NCI-H2171 (cell line): ENCODE results near the gene PARD6B.
"Not testable (repeated sequence)": the region's sequence is repeated elsewhere in the genome, so short reads cannot be mapped to it uniquely, and the experiment has no call there.

ENCODE experiments used
- DNase-seq: peaks from one replicate; lab custom pipeline; 2025; lab: John Stamatoyannopoulos, UW

Gene PARD6B

DNA sequence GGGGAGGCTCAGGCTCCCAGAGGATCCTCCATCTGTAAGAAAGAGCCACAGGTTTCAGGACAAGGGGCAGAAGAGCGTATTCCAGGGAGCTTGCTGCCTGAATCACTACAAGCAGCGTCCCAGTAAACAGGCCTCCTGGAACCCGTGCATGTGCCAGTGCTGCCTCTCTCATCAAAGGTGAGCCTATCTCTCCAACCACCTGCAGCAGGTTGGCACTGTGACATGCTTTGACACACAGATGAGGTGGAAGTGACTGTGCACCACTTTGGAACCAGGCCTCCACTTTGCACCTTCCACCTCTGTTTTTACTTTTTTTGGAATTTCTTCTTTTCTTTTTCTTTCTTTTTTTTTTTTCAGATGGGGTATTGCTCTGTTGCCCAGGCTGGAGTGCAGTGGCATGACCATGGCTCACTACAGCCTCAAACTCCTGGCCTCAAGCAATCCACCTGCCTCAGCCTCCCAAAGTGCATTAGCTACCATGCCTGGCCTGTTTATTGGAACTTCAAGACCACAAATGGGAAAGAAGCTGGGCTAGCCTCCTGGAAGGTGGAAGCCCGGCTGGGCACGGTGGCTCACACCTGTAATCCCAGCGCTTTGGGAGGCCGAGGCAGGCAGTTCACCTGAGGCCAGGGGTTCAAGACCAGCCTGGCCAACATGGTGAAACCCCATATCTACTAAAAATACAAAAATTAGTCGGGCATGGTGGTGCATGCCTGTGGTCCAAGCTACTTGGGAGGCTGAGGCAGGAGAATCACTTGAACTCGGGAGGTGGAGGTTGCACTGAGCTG is 27.5 kb upstream of the PARD6B start:
- not testable (repeated sequence) for DNase-seq

DNA sequence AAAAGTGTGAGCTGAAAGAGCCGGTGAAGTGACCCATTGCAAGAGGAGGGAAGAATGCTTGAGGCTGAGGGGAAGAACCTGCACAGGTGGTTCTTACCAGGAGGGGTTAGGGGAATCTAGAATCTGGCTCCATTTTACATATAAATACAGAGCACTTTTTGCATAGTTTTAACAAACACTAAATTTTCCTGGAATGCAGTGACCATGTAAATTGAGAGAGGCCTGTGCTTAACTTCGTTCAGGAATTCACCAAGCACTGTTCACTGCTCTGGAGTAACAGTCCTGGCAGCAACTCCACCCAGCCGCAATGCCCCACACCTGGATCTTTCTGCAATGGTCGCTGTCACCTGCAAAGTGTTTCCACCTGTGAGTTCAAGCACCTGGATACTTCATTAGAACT is 26.9 kb upstream of the PARD6B start:
- DNase-seq, result no peak

DNA sequence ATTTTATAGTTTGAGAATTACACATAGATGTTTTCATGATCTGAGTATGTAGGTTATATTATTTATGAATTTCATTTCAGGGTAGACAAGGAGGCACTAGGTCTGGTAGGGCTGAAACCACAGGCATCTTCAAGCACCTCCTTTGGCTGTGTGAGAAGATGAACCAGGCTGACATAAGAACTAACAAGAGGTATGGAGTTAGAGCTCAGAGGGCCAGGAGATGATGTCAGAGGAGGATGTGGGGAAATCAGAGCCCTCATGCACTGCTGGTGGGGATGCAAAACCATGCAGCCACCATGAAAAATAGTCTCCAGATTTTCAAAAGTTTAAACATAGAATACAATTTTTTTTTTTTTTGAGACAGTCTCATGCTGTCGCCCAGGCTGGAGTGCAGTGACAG is 26.4 kb upstream of the PARD6B start:
- DNase-seq, result no peak

DNA sequence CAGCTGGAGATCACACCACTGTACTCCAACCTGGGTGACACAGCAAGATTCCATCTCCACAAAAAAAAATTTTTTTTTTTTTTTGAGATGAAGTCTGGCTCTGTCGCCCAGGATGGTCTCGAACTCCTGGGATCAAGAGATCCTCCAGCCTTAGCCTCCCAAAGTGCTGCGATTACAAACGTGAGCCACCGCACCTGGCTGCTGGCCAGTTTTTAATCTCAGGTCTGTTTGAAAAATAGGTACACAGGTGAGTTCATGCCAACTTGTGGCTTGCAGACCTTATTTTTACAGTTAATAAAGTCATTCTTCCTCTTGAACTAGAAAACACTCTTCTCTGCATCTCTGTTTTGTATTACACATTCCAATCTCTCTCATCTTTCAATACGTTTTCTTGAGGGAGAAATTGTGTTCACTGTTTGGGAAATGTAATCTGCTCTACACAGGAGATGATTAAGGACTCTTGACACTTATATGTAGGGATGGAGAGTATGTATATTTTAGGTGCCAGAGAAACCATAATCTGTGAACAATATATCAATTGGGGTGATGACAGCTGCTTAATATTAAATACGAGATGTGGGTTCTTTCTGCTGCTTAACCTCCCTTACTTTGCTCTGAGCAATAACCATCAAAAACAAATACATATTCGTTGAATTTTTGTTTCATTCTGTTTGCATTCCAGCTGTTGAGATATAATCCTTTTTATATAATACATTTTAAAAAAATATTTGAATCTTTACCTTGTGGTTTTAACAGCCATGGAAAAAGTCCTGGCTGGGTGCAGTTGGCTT is 22.3 kb upstream of the PARD6B start:
- DNase-seq, result no peak

DNA sequence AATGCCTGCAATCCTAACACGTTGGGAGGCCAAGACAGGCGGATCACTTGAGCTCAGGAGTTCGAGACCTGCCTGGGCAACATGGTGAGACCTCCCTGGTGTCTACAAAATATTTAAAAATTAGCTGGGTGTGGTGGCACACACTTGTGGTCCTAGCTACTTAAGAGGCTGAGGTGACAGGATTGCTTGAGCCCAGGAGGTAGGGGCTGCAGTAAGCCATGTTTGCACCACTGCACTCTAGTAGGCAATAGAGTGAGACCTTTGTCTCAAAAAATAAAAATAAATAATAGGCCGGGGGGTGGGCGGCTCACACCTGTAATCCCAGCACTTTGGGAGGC is 21.8 kb upstream of the PARD6B start:
- DNase-seq, result no peak

DNA sequence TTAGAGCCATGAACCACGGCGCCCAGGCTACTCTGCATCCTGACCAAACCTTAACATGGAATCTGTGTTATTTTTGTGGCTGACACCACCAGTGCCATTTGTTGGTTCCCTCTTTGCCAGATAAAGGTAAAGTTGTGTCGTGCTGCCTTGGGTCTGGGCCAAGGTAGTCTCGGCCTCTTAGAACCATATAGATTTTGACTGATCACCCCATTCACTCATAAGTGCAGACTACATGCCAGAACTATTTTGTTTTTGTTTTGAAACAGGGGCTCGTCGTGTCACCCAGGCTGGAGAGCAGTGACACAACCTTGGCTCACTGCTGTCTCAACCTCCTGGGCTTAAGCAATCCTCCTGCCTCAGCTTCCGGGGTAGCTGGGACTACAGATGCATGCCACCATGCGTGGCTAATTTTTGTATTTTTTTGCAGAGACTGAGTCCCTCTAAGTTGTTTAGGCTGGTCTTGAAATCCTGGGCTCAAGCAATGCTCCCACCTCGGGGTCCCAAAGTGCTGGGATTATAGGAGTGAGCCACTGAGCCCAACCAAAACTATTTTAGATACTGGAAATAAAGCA is 20.8 kb upstream of the PARD6B start:
- no peak for DNase-seq

DNA sequence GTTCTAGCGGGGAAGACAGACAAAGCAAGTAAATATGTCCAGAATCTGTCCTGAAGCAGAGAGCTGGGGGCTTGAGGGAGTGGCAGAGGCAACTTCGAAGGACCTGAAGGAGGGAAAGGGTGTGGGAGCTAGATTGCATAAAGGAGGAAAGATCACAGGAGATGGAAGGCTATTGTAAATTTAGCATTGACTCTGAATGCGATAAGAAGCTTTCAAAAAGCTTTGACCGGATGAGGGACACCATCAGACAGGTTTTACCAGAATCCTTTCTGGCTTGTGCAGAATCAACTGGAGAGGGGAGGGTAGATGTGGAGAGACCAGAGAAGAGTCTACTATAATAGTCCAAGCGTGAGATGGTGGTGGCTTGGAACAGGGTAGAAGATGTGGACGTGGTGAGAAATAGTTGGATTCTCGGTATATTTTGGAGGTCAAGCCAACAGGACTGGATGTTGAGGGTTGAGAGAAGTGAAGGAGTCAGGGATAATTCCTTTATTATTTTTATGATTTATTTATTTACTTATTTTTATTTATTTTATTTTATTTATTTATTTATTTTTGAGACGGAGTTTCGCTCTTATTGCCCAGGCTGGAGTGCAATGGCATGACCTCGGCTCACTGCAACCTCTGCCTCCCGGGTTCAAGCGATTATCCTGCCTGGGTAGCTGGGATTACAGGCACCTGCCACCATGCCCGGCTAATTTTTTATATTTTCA is 20.1 kb upstream of the PARD6B start:
- DNase-seq, result no peak

DNA sequence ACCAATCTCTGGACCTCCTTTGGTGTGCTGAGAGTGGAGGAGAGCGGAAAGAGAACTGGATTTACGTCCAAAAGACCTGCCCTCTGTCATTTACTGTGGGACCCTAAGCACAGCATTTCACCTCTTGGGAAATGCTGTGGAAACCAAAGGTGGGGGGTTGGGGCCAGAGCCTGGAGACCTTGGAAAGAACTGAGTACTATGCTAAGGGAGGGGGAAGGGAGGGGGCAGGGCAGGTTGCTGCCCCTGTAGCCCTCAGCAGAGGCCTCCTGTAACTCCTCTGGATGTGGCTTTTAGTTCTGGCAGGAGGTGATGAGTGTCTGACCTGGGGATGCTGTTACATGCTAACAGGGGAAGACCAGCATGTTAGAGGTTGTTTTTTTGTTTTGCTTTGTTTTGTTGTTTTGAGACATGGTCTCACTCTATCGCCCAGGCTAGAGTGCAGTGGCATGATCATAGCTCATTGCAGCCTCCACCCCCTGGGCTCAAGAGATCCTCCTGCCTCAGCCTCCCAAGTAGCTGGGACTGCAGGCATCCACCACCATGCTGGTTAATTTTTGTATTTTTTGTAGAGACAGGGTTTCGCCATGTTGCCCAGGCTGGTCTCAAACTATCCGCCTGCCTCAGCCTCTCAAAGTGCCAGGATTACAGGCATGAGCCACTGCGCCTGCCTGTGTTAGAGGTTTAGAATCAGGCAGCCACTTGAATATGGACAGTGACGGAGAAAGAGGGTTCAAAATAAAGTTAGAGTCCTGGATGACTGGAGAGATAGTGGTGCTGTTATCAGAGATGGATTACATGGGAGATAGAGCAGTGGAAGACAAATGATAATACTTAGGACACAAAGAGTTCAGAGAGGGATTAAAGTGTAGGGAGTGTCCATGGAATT is 18.4 kb upstream of the PARD6B start:
- no peak for DNase-seq

DNA sequence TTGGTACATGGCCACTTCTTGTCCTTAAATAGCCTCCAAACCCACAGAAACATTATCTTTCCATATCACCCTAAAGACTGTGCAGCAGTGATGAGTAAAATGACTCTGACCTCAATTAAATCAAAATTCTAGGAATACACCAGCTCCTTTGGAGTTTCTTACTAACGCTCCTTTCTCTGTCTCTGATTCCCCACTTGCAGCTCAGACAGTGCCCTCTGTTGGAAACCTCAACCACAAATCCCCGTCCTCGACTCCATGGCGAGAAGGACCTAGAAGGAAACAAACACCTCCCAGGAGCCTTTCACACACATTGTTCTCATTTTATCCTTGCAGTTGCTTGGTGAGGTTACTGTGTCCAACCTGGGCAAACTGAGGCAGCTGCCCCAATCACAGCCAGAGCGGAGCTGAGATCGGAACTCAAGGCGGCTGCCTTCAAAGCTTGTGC is 17.7 kb upstream of the PARD6B start:
- no peak for DNase-seq

DNA sequence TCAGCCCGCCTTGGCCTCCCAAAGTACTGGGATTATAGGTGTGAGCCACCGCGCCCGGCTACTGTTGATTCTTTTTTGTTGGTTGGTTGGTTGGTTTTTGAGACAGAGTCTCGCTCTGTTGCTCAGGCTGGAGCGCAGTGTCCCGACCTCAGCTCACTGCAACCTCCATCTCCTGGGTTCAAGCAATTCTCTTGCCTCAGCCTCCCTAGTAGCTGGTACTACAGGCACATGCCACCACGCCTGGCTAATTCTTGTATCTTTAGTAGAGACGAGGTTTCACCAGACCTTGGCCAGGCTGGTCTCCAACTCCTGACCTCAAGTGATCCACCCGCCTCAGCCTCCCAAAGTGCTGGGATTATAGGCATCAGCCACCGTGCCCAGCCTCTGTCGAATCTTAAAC is 17.0 kb upstream of the PARD6B start:
- DNase-seq, result not testable (repeated sequence)

DNA sequence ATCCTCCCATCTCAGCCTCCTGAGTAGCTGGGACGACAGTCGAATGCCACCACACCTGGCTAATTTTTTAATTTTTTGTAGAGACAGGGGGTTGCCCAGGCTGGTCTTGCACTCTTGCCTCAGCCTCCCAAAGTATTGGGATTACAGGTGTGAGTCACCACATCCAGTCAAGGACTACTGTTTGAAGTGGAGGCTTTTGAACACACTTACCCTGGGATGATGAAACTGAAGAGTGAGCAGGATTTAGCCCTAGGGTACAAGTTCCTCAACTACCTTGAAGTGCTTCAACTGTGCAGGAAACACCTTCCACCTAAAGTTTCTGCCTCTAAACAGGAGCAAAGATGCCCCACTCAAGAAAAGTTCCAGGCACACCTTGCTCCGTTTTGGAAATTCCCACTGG is 15.7 kb upstream of the PARD6B start:
- no peak for DNase-seq

DNA sequence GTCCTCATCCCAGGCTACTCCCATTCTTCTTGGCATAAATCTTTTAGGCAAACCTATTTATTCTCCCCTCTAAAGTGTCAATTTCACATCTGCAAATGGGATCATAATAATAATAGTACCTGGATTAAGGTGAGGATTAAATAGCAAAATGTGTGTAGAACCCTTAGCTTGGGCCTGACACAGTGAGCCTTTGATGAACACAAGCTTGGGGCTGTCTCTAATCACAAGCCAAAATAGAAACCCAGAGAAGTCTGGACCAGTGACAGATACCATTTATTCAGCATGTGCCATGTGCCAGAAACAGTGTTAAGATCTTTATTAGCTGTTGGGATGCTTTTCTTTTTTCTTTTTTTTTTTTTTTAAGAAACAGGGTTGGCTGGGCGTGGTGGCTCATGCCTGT is 14.9 kb upstream of the PARD6B start:
- DNase-seq, result no peak

DNA sequence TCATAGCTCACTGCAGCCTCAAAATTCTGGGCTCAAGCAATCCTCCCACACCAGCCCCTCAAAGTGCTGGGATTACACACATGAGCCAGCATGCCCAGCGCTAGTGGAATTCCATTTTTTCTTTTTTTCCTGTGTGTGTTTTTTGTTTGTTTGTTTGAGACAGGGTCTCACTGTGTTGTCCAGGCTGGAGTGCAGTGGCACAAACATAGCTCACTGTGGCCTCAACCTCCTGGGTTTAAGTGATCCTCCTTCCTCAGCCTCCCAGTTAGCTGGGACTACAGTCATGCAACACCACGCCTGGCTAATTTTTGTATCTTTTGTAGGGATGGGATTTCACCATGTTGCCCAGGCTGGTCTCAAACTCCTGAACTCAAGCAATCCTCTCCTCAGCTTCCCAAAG is 14.1 kb upstream of the PARD6B start:
- DNase-seq, result no peak

DNA sequence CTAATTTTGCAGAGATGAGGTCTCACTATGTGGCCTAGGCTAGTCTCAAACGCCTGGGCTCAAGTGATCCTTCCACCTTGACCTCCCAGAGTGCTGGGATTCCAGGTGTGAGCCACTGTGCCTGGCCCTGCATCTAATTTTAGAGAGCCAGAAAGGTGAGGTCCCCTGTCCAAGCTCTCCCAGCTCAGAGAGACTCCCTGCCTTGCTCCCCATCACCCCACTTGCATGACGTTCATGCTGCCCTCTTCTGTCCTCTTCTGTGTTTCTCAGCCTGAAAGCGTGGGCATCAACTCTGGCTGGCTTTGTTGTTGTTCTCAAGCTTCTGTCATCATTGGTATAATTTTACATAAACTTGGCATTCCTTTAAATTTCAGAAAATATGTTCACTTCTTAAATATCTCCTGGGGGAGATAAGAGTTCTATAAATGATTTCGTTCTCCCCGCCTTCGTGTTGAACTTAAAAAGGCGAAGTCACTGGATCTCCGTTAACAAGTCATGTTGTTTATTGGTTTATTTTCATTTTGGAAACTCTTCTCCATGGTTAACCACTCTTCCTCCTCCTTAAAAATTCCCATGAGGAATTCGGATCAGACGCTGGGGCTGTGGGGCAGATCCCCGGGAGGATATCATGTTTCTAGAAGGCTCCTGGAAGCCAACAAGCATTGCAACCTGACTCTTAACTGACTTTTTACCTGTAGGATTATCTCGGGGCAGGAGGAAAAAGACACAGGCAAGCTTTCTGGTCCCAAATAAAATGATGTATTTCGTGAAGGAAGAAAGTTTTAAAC is 13.2 kb upstream of the PARD6B start:
- DNase-seq, result peak; percentile 94

DNA sequence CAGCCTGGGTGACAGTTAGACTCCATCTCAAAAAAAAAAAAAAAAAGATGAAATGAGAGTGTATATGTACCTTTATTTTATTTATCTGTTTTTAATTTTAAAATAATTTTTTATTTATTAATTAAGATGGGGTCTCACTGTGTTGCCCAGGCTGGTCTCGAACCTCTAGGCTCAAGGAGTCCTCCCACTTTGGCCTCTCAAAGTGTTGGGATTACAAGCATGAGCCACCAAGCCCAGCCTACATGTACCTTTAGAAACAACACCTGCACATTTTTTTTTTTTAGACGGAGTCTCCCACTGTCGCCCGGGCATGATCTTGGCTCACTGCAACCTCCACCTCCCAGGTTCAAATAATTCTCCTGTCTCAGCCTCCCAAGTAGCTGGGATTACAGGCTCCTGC is 12.1 kb upstream of the PARD6B start:
- DNase-seq, result no peak

DNA sequence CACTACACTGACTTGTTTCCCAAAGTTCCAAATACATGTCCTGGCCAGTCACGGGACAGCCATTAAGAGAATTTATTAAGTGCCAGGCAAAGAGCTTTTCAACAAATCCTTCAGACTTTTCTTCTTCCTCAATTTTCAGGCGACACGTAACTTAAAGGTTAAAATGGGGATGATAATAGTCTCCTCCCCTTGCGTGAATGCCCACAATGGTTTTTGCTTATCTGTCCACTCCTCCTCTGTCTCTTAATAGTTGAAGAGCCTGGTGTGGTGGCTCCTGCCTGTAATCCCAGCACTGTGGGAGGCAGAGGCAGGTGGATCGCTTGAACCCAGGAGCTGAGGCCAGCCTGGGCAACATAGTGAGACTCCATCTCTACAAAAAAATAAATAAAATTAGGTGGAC is 11.4 kb upstream of the PARD6B start:
- DNase-seq, result no peak

DNA sequence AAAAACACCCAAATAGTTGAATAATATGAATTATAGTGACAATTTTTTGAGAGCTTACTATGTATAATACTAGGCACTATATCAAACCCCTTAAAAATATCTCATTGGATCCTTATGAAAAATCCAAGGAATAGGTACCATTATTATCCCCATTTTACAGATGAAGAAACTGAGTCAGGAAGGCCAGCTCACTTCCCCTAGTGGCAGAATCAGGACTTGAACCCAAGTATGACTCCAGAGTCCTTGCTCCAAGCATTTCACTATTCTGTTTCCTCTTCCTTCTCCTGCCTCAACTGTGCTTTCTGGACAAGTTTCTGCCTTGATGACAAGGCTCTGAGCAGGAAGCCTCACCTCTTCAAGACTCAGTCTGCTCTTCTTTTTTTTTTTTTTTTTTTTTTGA is 10.8 kb upstream of the PARD6B start:
- no peak for DNase-seq

DNA sequence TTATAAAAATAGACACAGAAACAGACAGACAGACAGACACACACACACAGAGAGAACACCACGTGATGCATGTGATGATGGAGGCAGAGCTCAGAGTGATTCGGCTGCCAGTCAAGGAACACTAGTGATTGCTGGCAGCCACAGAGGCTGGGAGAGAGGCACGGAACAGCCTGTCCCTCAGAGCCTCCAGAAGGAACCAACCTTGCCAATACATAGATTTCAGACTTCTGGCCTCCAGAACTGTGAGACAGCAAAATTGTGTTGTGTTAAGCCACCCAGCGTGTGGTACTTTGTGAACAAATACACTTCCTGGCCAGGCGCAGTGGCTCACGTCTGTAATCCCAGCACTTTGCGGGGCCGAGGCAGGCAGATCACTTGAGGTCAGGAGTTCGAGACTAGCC is 9.5 kb upstream of the PARD6B start:
- DNase-seq, result no peak

DNA sequence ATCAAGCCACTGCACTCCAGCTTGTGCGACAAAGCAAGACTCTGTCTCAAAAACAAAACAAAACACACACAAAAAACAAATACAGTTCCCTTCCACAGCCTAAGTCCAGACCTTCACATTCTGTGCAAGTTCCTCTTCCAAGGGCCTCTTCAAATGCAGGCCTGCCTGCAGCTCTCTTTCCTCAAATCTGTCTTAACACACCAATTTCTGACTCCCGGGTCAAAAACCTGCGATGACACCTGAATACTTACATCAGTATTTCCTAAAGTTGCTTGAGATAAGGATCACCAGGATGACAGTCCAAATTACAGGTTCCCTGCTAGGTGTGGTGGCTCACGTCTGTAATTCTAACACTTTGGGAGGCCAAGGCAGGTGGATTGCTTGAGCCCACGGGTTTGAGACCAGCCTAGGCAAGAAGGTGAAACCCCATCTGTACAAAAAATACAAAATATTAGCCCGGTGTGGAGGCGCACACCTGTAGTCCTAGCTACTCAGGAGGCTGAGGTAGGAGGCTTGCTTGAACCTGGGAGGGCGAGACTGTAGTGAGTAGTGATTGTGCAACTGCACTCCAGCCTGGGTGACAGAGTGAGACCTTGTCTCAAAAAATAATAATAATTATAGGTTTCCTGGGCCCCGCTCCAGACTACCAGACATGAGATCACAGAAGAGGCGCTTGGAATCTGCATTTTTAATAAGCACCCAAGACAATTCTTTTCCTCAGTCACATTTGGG is 8.8 kb upstream of the PARD6B start:
- no peak for DNase-seq

DNA sequence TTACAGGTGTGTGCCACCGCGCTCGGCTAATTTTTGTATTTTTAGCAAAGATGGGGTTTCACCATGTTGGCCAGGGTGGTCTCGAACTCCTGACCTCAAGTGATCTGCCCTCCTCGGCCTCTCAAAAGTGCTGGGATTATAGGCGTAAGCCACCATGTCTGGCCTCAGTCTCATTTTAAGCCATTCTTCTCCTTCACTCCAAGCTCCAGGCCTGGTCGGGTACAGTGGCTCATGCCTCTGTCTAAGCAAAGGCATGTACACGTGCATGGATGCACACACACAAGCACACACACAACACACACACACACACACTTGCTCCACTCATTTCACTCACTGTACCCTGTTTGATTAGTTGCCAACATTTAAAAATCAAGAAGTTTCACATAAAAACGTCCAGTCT is 7.7 kb upstream of the PARD6B start:
- DNase-seq, result no peak
